CD4-positive, alpha-beta T cell treated with Interferon gamma for 1 hour (primary cell): ENCODE measurements around the gene TMEM217.

ENCODE experiments used
- DNase-seq: peaks from one replicate; pipeline ENCODE4 v3.0.0-alpha.2; 2020

Gene TMEM217

GRCh38 chr6:37243131-37243815 lies 14.7 kb downstream of the TMEM217 start:
- no peak for DNase-seq

GRCh38 chr6:37242429-37243052 lies 15.4 kb downstream of the TMEM217 start:
- no peak for DNase-seq

GRCh38 chr6:37241775-37242428 lies 16.0 kb downstream of the TMEM217 start:
- no peak for DNase-seq

- DNase-seq = no peak
These were observed 16.8 kb downstream of the TMEM217 start for GRCh38 chr6:37241131-37241530.

GRCh38 chr6:37239950-37240713 lies 17.8 kb downstream of the TMEM217 start:
- peak; percentile 64 for DNase-seq

GRCh38 chr6:37239526-37239925 lies 18.4 kb downstream of the TMEM217 start:
- DNase-seq = no peak

GRCh38 chr6:37238381-37238780 lies 19.6 kb downstream of the TMEM217 start:
- no peak for DNase-seq

- DNase-seq = no peak
These were observed 20.2 kb downstream of the TMEM217 start for GRCh38 chr6:37237789-37238188.

- no peak for DNase-seq
These were observed 21.0 kb downstream of the TMEM217 start for GRCh38 chr6:37236921-37237320.

GRCh38 chr6:37233541-37233940 lies 24.4 kb downstream of the TMEM217 start:
- DNase-seq = no peak

GRCh38 chr6:37232430-37233017 lies 25.4 kb downstream of the TMEM217 start:
- no peak for DNase-seq

- no peak for DNase-seq
These were observed 27.8 kb downstream of the TMEM217 start for GRCh38 chr6:37230104-37230503.

GRCh38 chr6:37225350-37226169 lies 32.4 kb downstream of the TMEM217 start:
- no peak for DNase-seq

GRCh38 chr6:37222992-37223391 lies 35.0 kb downstream of the TMEM217 start:
- no peak for DNase-seq

- peak; percentile 57 for DNase-seq
These were observed 35.6 kb downstream of the TMEM217 start for GRCh38 chr6:37222125-37222967.

GRCh38 chr6:37221585-37222124 lies 36.3 kb downstream of the TMEM217 start:
- DNase-seq = no peak

- DNase-seq = no peak
These were observed 39.4 kb downstream of the TMEM217 start for GRCh38 chr6:37218511-37218910.

- DNase-seq = no peak
These were observed 39.9 kb downstream of the TMEM217 start for GRCh38 chr6:37218061-37218460.

GRCh38 chr6:37212268-37212667 lies 45.7 kb downstream of the TMEM217 start:
- DNase-seq = no peak

- DNase-seq = peak; percentile 68
These were observed 47.5 kb downstream of the TMEM217 start for GRCh38 chr6:37210313-37210968.
